GM06990 (cell line): ENCODE measurements around the gene ERICH2.

Experiments used
- DNase-seq: peaks from one replicate; pipeline ENCODE4 v3.0.0-alpha.2; 2011; ENCODE audit not compliant: insufficient read length; ENCODE audit errors: extremely low read depth
- H3K27me3 ChIP-seq: replicated peaks from 2 replicates; pipeline ENCODE4 v1.6.0; 2011; ENCODE audit warnings: low read length; ENCODE audit not compliant: control insufficient read depth, insufficient read depth
- H3K36me3 ChIP-seq: 2 replicates; pipeline ENCODE4 v1.5.1; 2011; ENCODE audit warnings: low read length; ENCODE audit not compliant: control insufficient read depth, insufficient read depth
- H3K4me3 ChIP-seq: replicated peaks from 2 replicates; pipeline ENCODE4 v1.5.1; 2011; ENCODE audit warnings: low read depth, mild to moderate bottlenecking, control low read depth, low read length
- CTCF ChIP-seq: IDR thresholded peaks from 2 replicates; pipeline ENCODE4 v1.5.1; 2011; ENCODE audit warnings: low read length, control low read depth, mild to moderate bottlenecking, inconsistent platforms; ENCODE audit not compliant: insufficient read depth, poor library complexity, severe bottlenecking

ERICH2 gene

GRCh38 chr2:170766693-170767092 is 3.5 kb upstream of the ERICH2 start:
- Histone ChIP-seq H3K36me3 (no peaks in the 10 kb centered on the region), H3K4me3 (no peak overlapping the region), H3K27me3 (peaks cover 4% of the 10 kb centered on the region)
- DNase-seq, result no peak
- no peak for TF ChIP-seq CTCF

DNA sequence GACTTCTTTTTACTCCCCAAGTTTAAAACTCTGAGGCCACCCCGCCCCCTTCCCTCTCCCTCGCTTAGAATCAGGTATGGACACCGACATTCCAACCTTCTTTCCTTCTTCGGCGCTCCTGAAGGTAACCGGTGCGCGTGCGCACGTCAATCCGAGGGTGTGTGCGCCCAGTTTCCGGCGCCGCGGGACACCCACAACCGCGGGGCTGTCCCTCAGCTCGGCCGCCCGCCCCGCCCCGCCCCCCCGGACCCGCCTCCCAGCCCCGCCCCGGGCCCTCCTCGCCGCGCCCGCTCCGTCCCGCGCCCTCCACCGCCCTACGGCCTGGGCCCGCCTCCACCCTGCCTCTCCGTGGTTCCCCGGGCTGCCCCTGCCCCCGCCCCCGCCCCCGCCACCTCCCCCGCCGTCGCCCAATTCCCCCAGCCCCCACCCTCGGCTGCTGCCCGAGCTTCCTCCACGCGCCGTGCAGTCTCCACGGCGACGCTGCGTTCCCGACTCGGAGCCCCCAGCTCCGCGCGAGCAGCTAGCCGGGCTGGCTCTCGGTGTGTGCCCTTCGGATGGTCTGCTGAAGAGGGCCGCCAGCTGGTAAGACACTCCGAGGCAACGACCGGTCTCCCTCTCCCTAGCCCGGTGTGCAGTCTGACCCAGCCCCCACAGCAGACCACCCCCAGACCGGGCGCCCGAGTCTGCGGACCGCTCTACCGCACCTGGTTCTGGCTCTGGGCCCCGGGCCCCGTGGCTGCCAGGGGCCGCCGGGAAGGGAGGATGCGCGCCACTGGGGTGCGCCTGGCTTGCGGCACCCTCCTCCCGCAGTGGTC is 635 bp downstream of the ERICH2 start:
- peaks cover 4% of the 10 kb centered on the region for H3K27me3 ChIP-seq
- H3K4me3 ChIP-seq, result peak overlapping the region; percentile 75
- no peak for TF ChIP-seq CTCF
- H3K36me3 ChIP-seq, result no peaks in the 10 kb centered on the region
- DNase-seq, result peak; percentile 68

- no peak for TF ChIP-seq CTCF
- no peak for DNase-seq
- Histone ChIP-seq H3K36me3 (no peaks in the 10 kb centered on the region), H3K4me3 (peak overlapping the region; percentile 51), H3K27me3 (peaks cover 4% of the 10 kb centered on the region)
Measured at GRCh38 chr2:170771421-170771937, 1.3 kb downstream of the ERICH2 start.

DNA sequence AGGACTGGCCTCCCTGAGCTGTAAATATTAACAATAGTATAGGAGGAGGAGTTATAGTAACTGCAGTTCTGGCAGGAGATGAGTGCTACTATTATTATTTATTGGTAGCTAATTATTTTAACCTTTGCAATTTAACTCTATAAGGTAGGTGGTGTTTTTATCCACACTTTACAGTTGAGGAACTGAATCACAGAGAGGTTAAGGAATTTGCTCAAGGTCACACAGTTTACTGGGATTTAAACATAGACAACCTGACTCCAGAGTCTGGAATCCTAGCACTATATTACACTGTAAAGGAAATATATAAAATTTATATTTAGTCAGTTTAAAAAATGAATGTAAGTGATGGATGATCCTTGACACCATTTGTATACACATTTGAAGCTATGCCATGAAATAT is 2.1 kb downstream of the ERICH2 start:
- no peak overlapping the region for H3K4me3 ChIP-seq
- no peak for DNase-seq
- no peak for TF ChIP-seq CTCF
- H3K36me3 ChIP-seq, result no peaks in the 10 kb centered on the region
- H3K27me3 ChIP-seq, result peaks cover 4% of the 10 kb centered on the region

- Histone ChIP-seq H3K27me3 (peaks cover 6% of the 10 kb centered on the region), H3K4me3 (no peak overlapping the region), H3K36me3 (no peaks in the 10 kb centered on the region)
- DNase-seq, result no peak
- no peak for TF ChIP-seq CTCF
Measured at GRCh38 chr2:170774074-170774473, 3.9 kb downstream of the ERICH2 start.

DNA sequence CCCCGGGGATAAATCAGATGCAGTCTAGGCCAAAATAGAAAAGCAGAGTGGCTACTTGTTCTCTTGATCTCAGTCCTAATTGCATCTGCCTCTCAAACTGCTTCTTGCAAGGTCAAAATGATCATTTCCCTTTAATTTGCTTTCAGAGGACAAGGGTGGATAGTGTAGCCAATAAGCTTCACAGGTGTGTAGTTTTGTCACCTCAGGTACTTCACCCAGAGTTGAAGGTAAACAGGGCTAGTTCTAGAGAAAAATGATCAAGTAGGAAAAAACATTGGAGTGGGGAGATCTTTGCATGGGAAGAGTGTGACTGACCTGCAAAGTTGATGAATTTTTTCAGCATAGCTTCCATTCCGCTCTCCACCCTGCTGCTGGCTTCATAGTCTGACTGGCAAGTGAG is 8.7 kb downstream of the ERICH2 start:
- H3K27me3 ChIP-seq, result peaks cover 2% of the 10 kb centered on the region; the same call in 1 of the 2 replicates
- no peaks in the 10 kb centered on the region for H3K36me3 ChIP-seq
- no peak for DNase-seq
- no peak for TF ChIP-seq CTCF
- H3K4me3 ChIP-seq, result no peak overlapping the region
